T47D (cell line): Measurements from ENCODE around the gene ADGRD1.
"Not testable (repeated sequence)": the region's sequence is repeated elsewhere in the genome, so short reads cannot be mapped to it uniquely, and the experiment has no call there.

Experiments used
- DNase-seq, 2 experiments: peaks; one replicate each; pipeline versions ENCODE4 v3.0.0 to v3.0.0-alpha.2; 2011 to 2012; ENCODE audit warnings: low read depth in 1 of 2, low spot score in 1 of 2
- JUND ChIP-seq: IDR thresholded peaks from 2 replicates; pipeline ENCODE4 v1.6.1; 2012; ENCODE audit warnings: low read depth
- in situ Hi-C: cut with HindIII; loops from 2 replicates; pipeline ENCODE4 v1.10.0; 2016; ENCODE audit warnings: low sequenced_read_pairs, low pct_unique_long_range_greater_than_20kb

Gene ADGRD1

GRCh38 chr12:131061041-131061806 lies 107.5 kb downstream of the ADGRD1 start:
- no peak for DNase-seq
- in situ Hi-C loops, result no loop called here
- TF ChIP-seq JUND, result no peak

- in situ Hi-C loops, result no loop called here
- DNase-seq, result no peak
- TF ChIP-seq JUND, result no peak
These were observed 109.7 kb downstream of the ADGRD1 start for GRCh38 chr12:131063413-131063812.

- DNase-seq, result no peak
- in situ Hi-C loops, result no loop called here
- no peak for TF ChIP-seq JUND
These were observed 110.3 kb downstream of the ADGRD1 start for GRCh38 chr12:131063960-131064359.

DNA sequence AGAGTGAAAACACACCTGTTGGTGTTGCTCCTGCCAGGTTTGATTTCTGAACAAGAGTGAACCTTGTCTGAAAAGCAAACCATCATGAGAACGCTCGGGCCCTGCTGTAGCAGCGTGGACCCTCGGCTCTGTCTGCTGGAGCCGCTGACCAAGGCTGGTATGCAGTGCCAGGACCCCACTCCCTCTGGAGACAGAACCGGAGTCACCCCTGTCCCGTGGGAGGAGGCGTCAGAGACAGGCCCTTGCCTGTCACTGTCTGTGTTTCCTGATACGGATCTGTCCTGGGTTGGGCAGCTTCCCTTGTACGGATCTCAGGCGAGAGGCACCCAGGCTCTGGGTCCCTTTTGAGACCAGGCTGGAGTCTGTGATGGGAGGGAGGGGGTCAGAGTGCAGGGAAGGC lies 111.6 kb downstream of the ADGRD1 start:
- in situ Hi-C loops, result no loop called here
- no peak for TF ChIP-seq JUND
- DNase-seq, result no peak

- DNase-seq, result no peak
- TF ChIP-seq JUND, result no peak
- in situ Hi-C loops, result no loop called here
These were observed 112.1 kb downstream of the ADGRD1 start for GRCh38 chr12:131065801-131066200.

- in situ Hi-C loops, result no loop called here
- TF ChIP-seq JUND, result no peak
These were observed 112.6 kb downstream of the ADGRD1 start for GRCh38 chr12:131066207-131066885.

GRCh38 chr12:131066886-131067490 lies 113.3 kb downstream of the ADGRD1 start:
- in situ Hi-C loops, result no loop called here
- no peak for DNase-seq
- TF ChIP-seq JUND, result no peak

More at GRCh38 chr12:131066207-131066885, 112.6 kb downstream of the ADGRD1 start:
- no peak for DNase-seq

GRCh38 chr12:131067981-131068851 lies 114.5 kb downstream of the ADGRD1 start:
- no peak for TF ChIP-seq JUND
- no peak for DNase-seq
- in situ Hi-C loops, result no loop called here

GRCh38 chr12:131068926-131069720 lies 115.4 kb downstream of the ADGRD1 start:
- peak in 1 of 2 experiments; percentile 23 for DNase-seq

DNA sequence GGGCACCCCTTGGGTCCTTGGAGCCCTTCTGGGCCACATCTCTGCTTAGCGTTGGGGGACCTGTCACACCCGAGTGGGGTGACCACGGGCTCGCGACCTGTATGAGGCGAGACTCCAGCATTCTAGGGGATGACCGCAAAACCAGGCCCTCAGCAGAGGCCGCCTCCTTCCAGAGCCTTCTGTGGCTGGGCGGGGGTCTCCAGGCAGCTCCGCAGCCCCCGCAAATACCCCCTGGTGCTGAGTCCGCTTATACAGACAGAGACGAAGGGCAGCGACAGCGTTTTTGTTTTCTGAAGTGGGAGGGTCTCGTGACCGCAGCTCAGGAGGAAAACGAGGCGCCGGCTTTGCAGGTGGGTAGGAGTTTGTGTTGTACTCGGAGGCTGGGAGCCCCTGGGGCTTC lies 116.4 kb downstream of the ADGRD1 start:
- in situ Hi-C loops, DNase-seq: not testable (repeated sequence)

More at GRCh38 chr12:131068926-131069720, 115.4 kb downstream of the ADGRD1 start:
- in situ Hi-C loops, result not testable (repeated sequence)

GRCh38 chr12:131070668-131071067 lies 117.0 kb downstream of the ADGRD1 start:
- peak in 1 of 2 experiments; percentile 15 for DNase-seq
- in situ Hi-C loops, result not testable (repeated sequence)

GRCh38 chr12:131071234-131071820 lies 117.6 kb downstream of the ADGRD1 start:
- in situ Hi-C loops, result not testable (repeated sequence)
- peak in 1 of 2 experiments; percentile 31 for DNase-seq

- in situ Hi-C loops, DNase-seq: not testable (repeated sequence)
These were observed 118.2 kb downstream of the ADGRD1 start for GRCh38 chr12:131071950-131072349.
